Measurements from ENCODE around the gene CYRIA.

Gene CYRIA

DNA sequence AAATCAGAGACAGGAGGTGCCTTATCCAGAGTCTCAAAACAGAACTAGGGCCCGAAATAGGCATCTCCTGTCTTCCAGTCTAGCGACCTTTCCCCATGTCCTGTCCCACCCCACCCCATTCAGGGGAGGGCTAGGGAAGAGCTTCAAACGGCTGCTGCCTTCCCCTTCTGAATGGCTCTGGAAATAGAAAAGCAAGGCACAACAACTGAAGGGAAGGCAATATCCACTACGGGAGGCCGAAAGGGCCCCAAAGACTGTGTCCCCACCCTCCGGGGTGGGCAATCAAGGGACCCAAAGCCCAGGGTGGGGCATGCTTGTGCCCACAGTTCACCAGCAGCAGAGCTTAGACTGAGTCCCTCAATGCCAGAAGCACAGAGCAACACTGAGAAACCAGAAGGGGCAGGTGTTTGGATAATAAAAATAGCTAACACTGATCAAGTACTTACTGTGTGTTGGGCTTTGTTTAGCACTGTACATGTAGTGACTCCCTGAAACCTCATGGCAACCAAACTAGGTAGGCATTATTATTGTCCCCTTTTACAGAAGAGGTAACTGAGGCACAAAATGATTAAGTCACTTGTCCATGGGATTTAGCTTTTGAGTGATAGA is 38.5 kb downstream of the CYRIA start:
- DNase-seq, result no peak

GRCh38 chr2:16626497-16626896 is 39.1 kb downstream of the CYRIA start:
- no peak for DNase-seq

DNA sequence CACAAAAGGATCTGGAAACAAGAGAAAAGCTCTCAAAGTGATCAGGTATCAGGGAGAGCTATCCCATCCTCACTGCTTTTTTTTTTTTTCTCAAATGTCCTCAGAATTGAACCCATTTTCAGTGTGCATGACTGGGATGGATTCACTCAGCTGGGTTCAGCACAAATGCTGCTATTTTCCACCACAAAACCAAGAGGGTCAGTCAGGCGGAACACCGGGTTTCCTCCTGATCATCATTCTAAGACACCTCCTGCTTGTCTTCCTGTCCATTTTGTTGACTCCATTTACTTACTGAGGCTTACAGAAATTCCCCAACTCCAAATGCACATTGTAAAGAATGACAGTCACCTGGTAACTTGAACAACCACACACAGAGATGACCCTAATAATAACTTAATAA is 39.9 kb downstream of the CYRIA start:
- DNase-seq, result no peak

GRCh38 chr2:16625201-16625729 is 40.4 kb downstream of the CYRIA start:
- DNase-seq, result no peak

- no peak for DNase-seq
Measured at GRCh38 chr2:16624436-16624780, 41.2 kb downstream of the CYRIA start.

- no peak for DNase-seq
Measured at GRCh38 chr2:16623564-16624435, 41.8 kb downstream of the CYRIA start.

DNA sequence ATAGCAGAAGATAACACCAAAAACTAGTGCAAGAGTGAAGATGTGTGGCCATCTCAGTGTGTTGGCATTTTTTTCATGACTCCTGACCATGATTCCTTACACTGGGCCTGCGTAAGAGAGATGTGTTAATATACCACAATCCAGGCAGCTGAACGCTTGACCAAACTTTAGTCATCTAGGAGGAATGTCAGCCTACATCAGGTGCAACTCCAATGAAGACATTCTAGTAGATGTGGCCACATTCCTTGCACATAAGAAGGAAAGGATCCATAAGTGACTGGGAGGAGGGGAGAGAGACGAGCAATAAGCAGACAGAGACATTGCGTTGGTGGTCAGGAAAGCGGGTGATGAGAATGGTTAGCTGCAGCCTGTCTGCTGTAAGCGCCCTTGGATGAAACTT is 42.6 kb downstream of the CYRIA start:
- no peak for DNase-seq

DNA sequence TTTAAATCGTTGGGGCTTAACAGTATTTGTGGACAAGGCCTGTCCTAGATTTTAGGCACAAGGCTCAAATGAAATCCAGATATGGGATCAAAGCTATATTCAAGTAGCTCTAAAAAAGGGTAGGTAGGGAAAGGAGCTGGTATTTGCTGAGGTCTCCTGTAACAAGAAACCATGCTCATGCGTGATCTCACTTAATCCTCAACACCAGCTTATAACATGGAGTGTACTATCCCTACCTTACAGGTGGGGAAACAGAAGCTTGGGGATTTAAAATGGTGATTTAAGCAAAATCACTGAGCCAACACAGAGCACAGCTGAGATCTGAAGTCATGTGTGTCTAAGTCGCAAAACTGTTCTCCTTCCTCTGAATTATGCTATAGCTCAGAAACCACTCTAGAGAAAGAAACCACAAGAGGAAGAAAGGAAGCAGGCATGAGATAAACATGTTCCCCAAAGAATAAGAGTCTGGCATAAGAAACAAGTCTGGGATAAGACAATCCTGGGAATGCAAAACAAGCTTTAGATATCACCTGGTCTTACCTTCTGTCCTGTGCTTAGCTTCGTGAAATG is 43.1 kb downstream of the CYRIA start:
- no peak for DNase-seq

DNA sequence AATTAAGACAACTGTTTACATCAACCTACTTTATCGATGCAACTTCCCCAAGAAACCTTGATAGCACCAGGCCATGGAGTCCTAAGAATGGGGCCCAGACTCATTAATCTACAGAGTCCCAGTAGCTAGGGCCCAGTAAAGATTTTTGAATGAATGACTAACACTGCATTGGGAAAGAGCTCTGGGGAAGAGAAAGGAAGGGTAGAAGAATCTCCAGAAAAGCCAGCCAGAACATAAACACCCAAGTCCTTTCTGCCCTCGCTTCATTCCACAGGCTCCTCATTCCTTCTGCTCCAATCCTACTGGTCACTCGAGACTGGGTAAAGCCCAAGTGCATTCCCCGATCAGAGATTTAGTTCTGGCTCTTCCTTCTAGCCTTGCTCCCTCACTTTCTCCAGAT is 44.3 kb downstream of the CYRIA start:
- no peak for DNase-seq

GRCh38 chr2:16620590-16620989 is 45.0 kb downstream of the CYRIA start:
- DNase-seq, result no peak

GRCh38 chr2:16619576-16620245 is 45.9 kb downstream of the CYRIA start:
- DNase-seq, result no peak

GRCh38 chr2:16617282-16618266 is 48.1 kb downstream of the CYRIA start:
- peak in 1 of 2 experiments; percentile 6 for DNase-seq

All from SW 1271 (cell line).